Measurements from ENCODE around the gene RAD51B.
"Not testable (repeated sequence)": the region's sequence is repeated elsewhere in the genome, so short reads cannot be mapped to it uniquely, and the experiment has no call there.

Gene RAD51B

DNA sequence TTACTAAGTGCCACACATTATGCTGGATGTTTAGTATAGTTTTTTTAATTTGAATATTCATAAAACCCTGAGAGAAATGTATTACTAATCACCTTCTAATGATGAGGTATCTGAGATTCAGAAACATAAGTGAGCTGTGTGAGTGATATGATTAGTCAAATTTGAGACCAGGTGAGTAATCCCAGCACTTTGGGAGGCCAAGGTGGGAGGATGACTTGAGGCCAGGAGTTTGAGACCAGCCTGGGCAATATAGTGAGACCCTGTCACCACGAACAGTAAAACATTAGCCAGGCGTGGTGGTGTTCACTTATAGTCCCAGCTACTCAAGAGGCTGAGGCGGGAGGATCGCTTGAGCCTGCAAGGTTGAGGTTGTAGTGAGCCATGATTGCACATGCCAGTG lies 438.4 kb downstream of the RAD51B start:
- DNase-seq (ENCODE audit: low spot score), result no peak
- TF ChIP-seq, protein P1, sequence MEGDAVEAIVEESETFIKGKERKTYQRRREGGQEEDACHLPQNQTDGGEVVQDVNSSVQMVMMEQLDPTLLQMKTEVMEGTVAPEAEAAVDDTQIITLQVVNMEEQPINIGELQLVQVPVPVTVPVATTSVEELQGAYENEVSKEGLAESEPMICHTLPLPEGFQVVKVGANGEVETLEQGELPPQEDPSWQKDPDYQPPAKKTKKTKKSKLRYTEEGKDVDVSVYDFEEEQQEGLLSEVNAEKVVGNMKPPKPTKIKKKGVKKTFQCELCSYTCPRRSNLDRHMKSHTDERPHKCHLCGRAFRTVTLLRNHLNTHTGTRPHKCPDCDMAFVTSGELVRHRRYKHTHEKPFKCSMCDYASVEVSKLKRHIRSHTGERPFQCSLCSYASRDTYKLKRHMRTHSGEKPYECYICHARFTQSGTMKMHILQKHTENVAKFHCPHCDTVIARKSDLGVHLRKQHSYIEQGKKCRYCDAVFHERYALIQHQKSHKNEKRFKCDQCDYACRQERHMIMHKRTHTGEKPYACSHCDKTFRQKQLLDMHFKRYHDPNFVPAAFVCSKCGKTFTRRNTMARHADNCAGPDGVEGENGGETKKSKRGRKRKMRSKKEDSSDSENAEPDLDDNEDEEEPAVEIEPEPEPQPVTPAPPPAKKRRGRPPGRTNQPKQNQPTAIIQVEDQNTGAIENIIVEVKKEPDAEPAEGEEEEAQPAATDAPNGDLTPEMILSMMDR (IDR thresholded peaks at IDR 0.05; ENCODE audit: extremely low read depth, missing control alignments), result no peak

DNA sequence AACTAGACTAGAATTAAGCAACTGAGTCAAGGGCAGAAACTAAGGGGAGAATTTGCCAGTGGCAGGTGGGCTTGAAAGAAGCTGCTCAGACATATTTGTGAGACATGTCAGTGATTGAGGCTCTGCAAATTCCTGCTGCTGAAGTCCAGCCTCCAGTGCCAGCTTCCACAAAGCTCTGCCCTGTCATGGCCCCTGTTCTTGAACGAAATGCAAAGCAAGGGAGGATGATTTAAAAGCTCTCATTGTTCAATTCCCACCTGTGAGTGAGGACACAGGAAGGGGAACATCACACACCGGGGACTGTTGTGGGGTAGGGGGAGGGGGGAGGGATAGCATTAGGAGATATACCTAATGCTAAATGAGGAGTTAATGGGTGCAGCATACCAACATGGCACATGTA lies 439.4 kb downstream of the RAD51B start:
- not testable (repeated sequence) for DNase-seq (ENCODE audit: low spot score)

DNA sequence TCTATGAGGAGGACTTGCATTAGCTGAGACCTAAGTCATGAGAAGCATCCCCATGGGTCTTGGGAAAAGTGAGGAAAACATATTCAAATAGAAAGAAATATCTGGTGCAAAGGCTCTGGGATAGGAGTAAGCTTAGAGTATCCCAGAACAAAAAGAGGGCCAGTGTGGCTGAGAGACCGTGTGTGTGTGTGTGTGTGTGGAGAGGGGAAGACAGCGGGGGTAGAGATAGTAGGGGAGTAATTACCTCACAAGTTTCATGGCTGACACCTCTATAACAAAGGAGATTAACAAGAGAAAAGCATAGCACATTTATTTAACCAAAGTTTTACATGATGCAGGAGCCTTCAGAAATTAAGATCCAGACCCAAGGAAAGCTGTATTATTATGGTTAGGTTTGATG lies 440.5 kb downstream of the RAD51B start:
- no peak for DNase-seq (ENCODE audit: low spot score)
- TF ChIP-seq, protein P1 (IDR thresholded peaks at IDR 0.05; ENCODE audit: extremely low read depth, missing control alignments), result no peak

DNA sequence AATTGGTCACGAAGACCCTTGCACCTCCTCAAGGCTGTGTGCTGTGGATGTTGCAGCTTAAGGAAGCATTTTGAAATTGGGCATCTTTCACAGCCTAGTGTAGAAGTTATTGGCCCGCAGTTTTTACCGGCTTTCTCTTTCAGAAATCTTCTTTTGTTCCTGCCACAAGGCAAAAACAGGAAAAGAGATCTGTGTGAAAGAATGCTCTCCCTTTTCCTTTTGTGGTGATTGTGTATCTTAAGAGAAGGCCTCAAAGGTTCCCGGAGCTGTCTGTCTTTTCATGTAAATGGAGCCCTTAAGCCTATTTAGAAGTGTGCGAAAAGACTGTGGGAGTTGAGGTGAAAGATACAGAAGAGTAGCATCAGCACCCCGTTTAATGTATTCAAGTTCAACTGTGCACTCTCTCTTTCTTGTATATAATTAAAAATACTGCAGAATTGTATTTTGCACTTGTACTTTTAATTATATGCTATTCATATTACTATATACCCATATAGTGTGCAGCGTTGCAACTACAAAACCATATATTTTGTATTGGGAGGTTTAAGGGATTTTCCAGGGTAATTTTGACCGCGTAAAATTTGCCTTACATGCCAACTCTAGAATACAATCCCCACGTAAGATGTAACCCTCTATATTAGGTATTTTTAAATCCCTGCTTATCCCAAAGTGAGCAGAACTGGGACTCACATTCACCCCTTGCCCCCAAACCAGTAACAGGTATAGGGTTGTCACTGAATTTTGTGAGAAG lies 441.7 kb downstream of the RAD51B start:
- DNase-seq (ENCODE audit: low spot score), result no peak

DNA sequence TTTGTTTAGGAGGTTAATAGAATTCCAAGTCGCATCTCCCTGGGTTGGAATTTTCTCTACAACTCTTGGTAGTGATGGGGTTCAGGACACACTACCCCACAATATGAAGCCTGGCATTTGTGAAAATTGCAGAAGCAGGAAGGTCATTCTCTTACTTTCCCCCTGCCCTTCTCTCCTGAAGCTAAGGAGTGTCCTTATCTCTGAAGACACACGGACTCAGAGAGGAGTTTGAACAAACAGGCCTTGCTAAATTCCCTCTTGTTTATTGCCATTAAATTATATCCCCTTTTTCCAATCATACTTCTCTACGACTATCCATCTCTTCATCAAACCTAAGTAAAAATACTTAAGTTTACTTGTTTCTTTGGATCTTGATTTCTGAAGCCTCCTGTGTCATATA lies 443.0 kb downstream of the RAD51B start:
- no peak for DNase-seq (ENCODE audit: low spot score)
- TF ChIP-seq, protein P1 (IDR thresholded peaks at IDR 0.05; ENCODE audit: extremely low read depth, missing control alignments), result no peak

More for the DNA sequence above, 441.7 kb downstream of the RAD51B start:
- TF ChIP-seq, protein P1 (IDR thresholded peaks at IDR 0.05; ENCODE audit: extremely low read depth, missing control alignments), result no peak

DNA sequence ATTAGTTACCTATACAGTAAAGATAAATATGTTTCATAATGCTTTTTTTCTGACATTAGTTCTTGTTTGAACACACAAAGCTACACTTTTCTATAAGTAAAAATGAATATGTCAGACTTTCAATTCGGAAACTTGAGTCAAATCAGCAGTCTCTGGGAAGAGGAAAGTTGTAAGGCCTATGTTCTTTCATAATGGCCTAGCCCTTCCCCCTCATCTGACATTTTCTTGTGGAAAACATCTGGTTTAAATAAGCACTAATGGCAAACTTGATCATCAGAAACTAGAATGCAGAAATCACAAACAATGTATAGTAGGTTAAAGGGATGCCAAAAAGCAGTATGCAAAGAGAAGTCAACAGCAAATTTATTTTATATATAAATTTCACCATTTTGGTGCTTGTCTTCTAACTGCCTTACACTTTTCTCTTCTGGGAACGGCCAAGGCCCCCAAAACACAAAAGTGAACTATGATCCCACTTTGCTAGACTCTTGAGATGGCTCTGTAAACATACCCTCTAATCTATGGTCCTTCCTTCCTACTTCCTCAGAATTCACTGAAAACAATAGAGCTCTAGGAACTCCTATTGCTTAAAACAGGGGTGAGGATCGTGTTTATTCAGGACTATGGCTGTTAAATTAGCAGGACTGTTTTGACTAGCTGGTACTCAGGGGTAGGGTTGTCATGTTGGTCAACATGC lies 444.1 kb downstream of the RAD51B start:
- no peak for DNase-seq (ENCODE audit: low spot score)
- TF ChIP-seq, protein P1 (IDR thresholded peaks at IDR 0.05; ENCODE audit: extremely low read depth, missing control alignments), result no peak

DNA sequence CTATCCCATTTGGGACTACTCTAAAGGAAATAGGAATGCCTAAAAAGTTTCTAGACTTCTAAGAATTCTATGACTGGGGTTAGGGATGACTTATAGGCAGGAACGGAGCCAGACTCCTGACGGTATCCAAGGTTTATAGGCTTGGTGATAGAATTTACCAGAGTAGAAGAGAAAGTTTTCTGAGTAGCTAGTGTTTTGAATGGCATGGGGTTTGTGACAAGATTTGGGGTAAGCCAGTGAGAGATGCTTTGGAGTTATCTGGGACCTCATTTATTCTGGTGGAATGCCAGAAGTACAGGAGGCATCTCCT lies 444.6 kb downstream of the RAD51B start:
- TF ChIP-seq, protein P1 (IDR thresholded peaks at IDR 0.05; ENCODE audit: extremely low read depth, missing control alignments), result no peak
- no peak for DNase-seq (ENCODE audit: low spot score)

DNA sequence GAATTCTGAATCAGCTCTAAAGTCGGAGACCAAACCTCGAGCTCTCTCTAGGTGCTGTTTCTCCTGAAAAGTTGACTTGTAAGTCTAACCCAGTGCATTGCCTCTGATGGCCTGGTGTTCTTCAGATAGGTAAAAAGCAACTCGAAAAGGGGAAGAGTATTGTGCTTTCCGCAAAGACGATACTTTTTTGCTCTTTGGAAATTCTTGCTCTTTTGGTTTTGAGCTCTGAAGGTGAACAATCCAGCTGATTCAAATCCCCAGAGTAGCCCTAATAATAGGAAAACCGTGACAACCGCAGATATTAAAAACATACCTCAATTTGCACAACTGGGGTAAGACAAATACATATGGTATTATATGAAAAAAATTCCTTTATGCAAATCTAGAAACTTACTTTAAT lies 447.4 kb downstream of the RAD51B start:
- TF ChIP-seq, protein P1 (IDR thresholded peaks at IDR 0.05; ENCODE audit: extremely low read depth, missing control alignments), result no peak
- no peak for DNase-seq (ENCODE audit: low spot score)

Measured in GM20000 (cell line).